AG10803 (cell line): ENCODE measurements around the gene HSPBP1.

ENCODE experiments used
- DNase-seq: peaks from one replicate; pipeline ENCODE4 v3.0.0; 2010; ENCODE audit warnings: low read depth
- H3K4me3 ChIP-seq: 2 replicates; pipeline ENCODE4 v1.5.1; 2011; ENCODE audit warnings: mild to moderate bottlenecking, low read length, control low read depth
- CTCF ChIP-seq: conservative IDR thresholded peaks from 2 replicates; pipeline ENCODE4 v1.5.1; 2011; ENCODE audit warnings: mild to moderate bottlenecking, low read length, control low read depth, inconsistent platforms

Gene HSPBP1

GRCh38 chr19:55272142-55272541, 7.8 kb downstream of the HSPBP1 start:
- TF ChIP-seq CTCF: no peak
- no peak for DNase-seq
- H3K4me3 ChIP-seq: no peak overlapping the region

- no peak overlapping the region for H3K4me3 ChIP-seq
- no peak for TF ChIP-seq CTCF
- no peak for DNase-seq
These were observed 9.6 kb downstream of the HSPBP1 start for GRCh38 chr19:55270172-55270942.

- DNase-seq: no peak
- H3K4me3 ChIP-seq: no peak overlapping the region
- no peak for TF ChIP-seq CTCF
These were observed 10.6 kb downstream of the HSPBP1 start for GRCh38 chr19:55269299-55269698.

GRCh38 chr19:55266840-55267239, 13.1 kb downstream of the HSPBP1 start:
- no peak for TF ChIP-seq CTCF
- no peak for DNase-seq

GRCh38 chr19:55266404-55266803, 13.5 kb downstream of the HSPBP1 start:
- H3K4me3 ChIP-seq: no peak overlapping the region
- no peak for DNase-seq
- TF ChIP-seq CTCF: no peak

More at GRCh38 chr19:55266840-55267239, 13.1 kb downstream of the HSPBP1 start:
- no peak overlapping the region for H3K4me3 ChIP-seq

GRCh38 chr19:55265723-55266386, 14.1 kb downstream of the HSPBP1 start:
- no peak for TF ChIP-seq CTCF
- DNase-seq: no peak
- no peak overlapping the region for H3K4me3 ChIP-seq

- no peak overlapping the region for H3K4me3 ChIP-seq
- TF ChIP-seq CTCF: no peak
- DNase-seq: no peak
These were observed 14.7 kb downstream of the HSPBP1 start for GRCh38 chr19:55265173-55265572.
